Stomach (tissue), 4 donors: Measurements from ENCODE around the gene RIPPLY2.

Experiments
- EP300 ChIP-seq: sonication (generic); formaldehyde crosslinking; IDR thresholded peaks from one replicate; pipeline ENCODE4 v1.6.1; 2017; ENCODE audit warnings: antibody characterized with exemption
- POLR2A ChIP-seq, 4 donors: fragments of 450-650 bp; IDR thresholded peaks; one replicate each; pipeline ENCODE4 v1.6.1; 2016; ENCODE audit warnings: antibody characterized with exemption in 4 of 4, control low read depth in 2 of 4, mild to moderate bottlenecking in 1 of 4, moderate library complexity in 1 of 4
- POLR2AphosphoS5 ChIP-seq, 3 donors: sonication (generic); formaldehyde crosslinking; IDR thresholded peaks; one replicate each; pipeline ENCODE4 v1.6.1; 2016; ENCODE audit warnings: antibody characterized with exemption in 3 of 3
- TF ChIP-seq, protein P1 (sequence below), 7 experiments: fragments of 450-650 bp in 4 of 7; fragments of 200-600 bp in 3 of 7; sonication (generic) in 3 of 7; IDR thresholded peaks; one replicate each; pipeline ENCODE4 v1.5.1; 2016 to 2019; ENCODE audit warnings: antibody characterized with exemption in 7 of 7, control low read depth in 2 of 7, mild to moderate bottlenecking in 1 of 7

DNA sequence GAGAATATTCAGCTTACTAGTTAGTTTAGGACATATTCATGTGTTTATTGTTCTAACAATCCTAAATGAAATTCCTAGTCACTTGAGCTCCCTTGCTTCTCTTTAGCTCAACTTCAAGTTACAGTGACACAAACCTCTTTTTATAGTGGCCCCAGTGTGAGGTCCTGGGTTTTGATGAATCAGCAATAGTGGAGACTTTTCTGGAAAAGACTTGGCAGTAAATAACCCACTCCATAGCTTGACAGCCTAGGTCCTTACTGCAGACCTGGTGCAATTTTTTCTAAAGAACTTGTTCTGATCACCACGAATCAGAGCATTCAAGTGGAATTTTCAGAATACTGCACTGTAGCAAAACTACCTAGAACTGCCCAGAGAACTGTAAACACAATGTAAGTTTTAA lies 6.9 kb upstream of the RIPPLY2 start:
- TF ChIP-seq, protein P1, sequence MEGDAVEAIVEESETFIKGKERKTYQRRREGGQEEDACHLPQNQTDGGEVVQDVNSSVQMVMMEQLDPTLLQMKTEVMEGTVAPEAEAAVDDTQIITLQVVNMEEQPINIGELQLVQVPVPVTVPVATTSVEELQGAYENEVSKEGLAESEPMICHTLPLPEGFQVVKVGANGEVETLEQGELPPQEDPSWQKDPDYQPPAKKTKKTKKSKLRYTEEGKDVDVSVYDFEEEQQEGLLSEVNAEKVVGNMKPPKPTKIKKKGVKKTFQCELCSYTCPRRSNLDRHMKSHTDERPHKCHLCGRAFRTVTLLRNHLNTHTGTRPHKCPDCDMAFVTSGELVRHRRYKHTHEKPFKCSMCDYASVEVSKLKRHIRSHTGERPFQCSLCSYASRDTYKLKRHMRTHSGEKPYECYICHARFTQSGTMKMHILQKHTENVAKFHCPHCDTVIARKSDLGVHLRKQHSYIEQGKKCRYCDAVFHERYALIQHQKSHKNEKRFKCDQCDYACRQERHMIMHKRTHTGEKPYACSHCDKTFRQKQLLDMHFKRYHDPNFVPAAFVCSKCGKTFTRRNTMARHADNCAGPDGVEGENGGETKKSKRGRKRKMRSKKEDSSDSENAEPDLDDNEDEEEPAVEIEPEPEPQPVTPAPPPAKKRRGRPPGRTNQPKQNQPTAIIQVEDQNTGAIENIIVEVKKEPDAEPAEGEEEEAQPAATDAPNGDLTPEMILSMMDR (IDR thresholded peaks at IDR 0.05), result no peak
- TF ChIP-seq POLR2A (IDR thresholded peaks at IDR 0.05) (no peak), POLR2AphosphoS5 (IDR thresholded peaks at IDR 0.05) (no peak), EP300 (no peak)
